Skeletal muscle cell (primary cell): ENCODE measurements around the gene ECSIT.

Experiments used
- DNase-seq: peaks from one replicate; pipeline ENCODE4 v3.0.0-alpha.2; 2010; ENCODE audit warnings: low read depth
- H3K4me3 ChIP-seq: 2 replicates; pipeline ENCODE4 v1.5.1; 2011; ENCODE audit warnings: low read depth, mild to moderate bottlenecking, control low read depth, low read length, moderate library complexity

Gene ECSIT

GRCh38 chr19:11506967-11507366 is 22.0 kb downstream of the ECSIT start:
- no peak for DNase-seq
- H3K4me3 ChIP-seq, result no peak overlapping the region

- peak overlapping the region; percentile 73 for H3K4me3 ChIP-seq
- DNase-seq, result no peak
These were observed 22.8 kb downstream of the ECSIT start for GRCh38 chr19:11506101-11506555.

- DNase-seq, result peak; percentile 68
- peak within 1 kb of the TSS; percentile 73 for H3K4me3 ChIP-seq
These were observed 23.3 kb downstream of the ECSIT start, which contains the start of gene ZNF653 for GRCh38 chr19:11505504-11506100. ZNF653 (minus strand) TSS chr19:11505839; CDS start chr19:11505786, 53 bp downstream.

GRCh38 chr19:11505032-11505503 is 23.9 kb downstream of the ECSIT start:
- peak overlapping the region; percentile 73 for H3K4me3 ChIP-seq
- peak; percentile 79 for DNase-seq

- H3K4me3 ChIP-seq, result peak overlapping the region; percentile 73
These were observed 24.4 kb downstream of the ECSIT start for GRCh38 chr19:11504502-11505031.

GRCh38 chr19:11499890-11500420 is 29.0 kb downstream of the ECSIT start:
- DNase-seq, result no peak
- no peak overlapping the region for H3K4me3 ChIP-seq

More at GRCh38 chr19:11504502-11505031, 24.4 kb downstream of the ECSIT start:
- no peak for DNase-seq

GRCh38 chr19:11499220-11499726 is 29.7 kb downstream of the ECSIT start:
- H3K4me3 ChIP-seq, result no peak overlapping the region
- DNase-seq, result no peak

GRCh38 chr19:11496391-11497163 is 32.4 kb downstream of the ECSIT start:
- peak; percentile 29 for DNase-seq
- H3K4me3 ChIP-seq, result no peak overlapping the region

GRCh38 chr19:11495885-11496284 is 33.0 kb downstream of the ECSIT start:
- DNase-seq, result no peak
- no peak overlapping the region for H3K4me3 ChIP-seq

GRCh38 chr19:11495481-11495880 is 33.5 kb downstream of the ECSIT start:
- no peak overlapping the region for H3K4me3 ChIP-seq
- no peak for DNase-seq

GRCh38 chr19:11494634-11495285 is 34.2 kb downstream of the ECSIT start:
- no peak for DNase-seq
- H3K4me3 ChIP-seq, result no peak overlapping the region

GRCh38 chr19:11489378-11489777 is 39.6 kb downstream of the ECSIT start:
- H3K4me3 ChIP-seq, result no peak overlapping the region

GRCh38 chr19:11486661-11487503 is 42.1 kb downstream of the ECSIT start:
- no peak for DNase-seq
- no peak overlapping the region for H3K4me3 ChIP-seq

More at GRCh38 chr19:11489378-11489777, 39.6 kb downstream of the ECSIT start:
- DNase-seq, result no peak

- no peak for DNase-seq
- H3K4me3 ChIP-seq, result no peak overlapping the region
These were observed 43.6 kb downstream of the ECSIT start for GRCh38 chr19:11485245-11485837.

- H3K4me3 ChIP-seq, result no peak overlapping the region
- no peak for DNase-seq
These were observed 45.4 kb downstream of the ECSIT start for GRCh38 chr19:11483366-11484111.

- peak; percentile 18 for DNase-seq
- peak overlapping the region; percentile 49 for H3K4me3 ChIP-seq
These were observed 46.4 kb downstream of the ECSIT start for GRCh38 chr19:11482384-11483050.
